Islet precursor cell (in vitro differentiated cells): ENCODE data around the gene CKAP5.

ENCODE experiments used
- DNase-seq: peaks from one replicate; pipeline ENCODE4 v3.0.0-alpha.2; 2018

The CKAP5 gene

GRCh38 chr11:46845740-46846509 is at the start of gene CKAP5:
Gene CKAP5, minus strand, starts transcription at chr11:46846280. Its CDS starts 25,049 bp downstream, at chr11:46821231.
- peak; percentile 94 for DNase-seq

GRCh38 chr11:46895821-46896220 is 49.7 kb upstream of the CKAP5 start:
- no peak for DNase-seq

GRCh38 chr11:46894961-46895360 is 48.9 kb upstream of the CKAP5 start:
- DNase-seq: no peak

- DNase-seq: no peak
Observed at GRCh38 chr11:46894506-46894905, 48.4 kb upstream of the CKAP5 start.

- DNase-seq: no peak
Observed at GRCh38 chr11:46892838-46893237, 46.8 kb upstream of the CKAP5 start.

GRCh38 chr11:46892109-46892508 is 46.0 kb upstream of the CKAP5 start:
- no peak for DNase-seq

GRCh38 chr11:46890665-46891064 is 44.6 kb upstream of the CKAP5 start:
- no peak for DNase-seq

- peak; percentile 78 for DNase-seq
Observed at GRCh38 chr11:46889689-46890475, 43.8 kb upstream of the CKAP5 start.

- no peak for DNase-seq
Observed at GRCh38 chr11:46889251-46889650, 43.2 kb upstream of the CKAP5 start.

GRCh38 chr11:46888636-46889035 is 42.6 kb upstream of the CKAP5 start:
- DNase-seq: no peak

- DNase-seq: no peak
Observed at GRCh38 chr11:46886211-46886610, 40.1 kb upstream of the CKAP5 start.

- no peak for DNase-seq
Observed at GRCh38 chr11:46879056-46879585, 33.0 kb upstream of the CKAP5 start.

- DNase-seq: no peak
Observed at GRCh38 chr11:46877580-46877979, 31.5 kb upstream of the CKAP5 start.

GRCh38 chr11:46876471-46876870 is 30.4 kb upstream of the CKAP5 start:
- no peak for DNase-seq

GRCh38 chr11:46874586-46874985 is 28.5 kb upstream of the CKAP5 start:
- DNase-seq: no peak

- no peak for DNase-seq
Observed at GRCh38 chr11:46868912-46869311, 22.8 kb upstream of the CKAP5 start.

GRCh38 chr11:46865340-46865739 is 19.3 kb upstream of the CKAP5 start:
- no peak for DNase-seq

- no peak for DNase-seq
Observed at GRCh38 chr11:46860218-46860617, 14.1 kb upstream of the CKAP5 start.

- DNase-seq: no peak
Observed at GRCh38 chr11:46858920-46859546, 13.0 kb upstream of the CKAP5 start.

- DNase-seq: no peak
Observed at GRCh38 chr11:46857666-46858065, 11.6 kb upstream of the CKAP5 start.

- DNase-seq: no peak
Observed at GRCh38 chr11:46856605-46857343, 10.7 kb upstream of the CKAP5 start.

GRCh38 chr11:46855863-46856262 is 9.8 kb upstream of the CKAP5 start:
- no peak for DNase-seq

GRCh38 chr11:46855167-46855566 is 9.1 kb upstream of the CKAP5 start:
- DNase-seq: no peak
